ENCODE data around the gene TUBG1.
"Not testable (repeated sequence)": the region's sequence is repeated elsewhere in the genome, so short reads cannot be mapped to it uniquely, and the experiment has no call there.

Gene TUBG1

GRCh38 chr17:42623271-42623670, 13.8 kb downstream of the TUBG1 start:
- DNase-seq (ENCODE audit: low read depth, low spot score) = no peak

GRCh38 chr17:42623732-42624596, 14.5 kb downstream of the TUBG1 start:
- no peak for DNase-seq (ENCODE audit: low read depth, low spot score)

GRCh38 chr17:42627032-42627764, 17.7 kb downstream of the TUBG1 start:
- not testable (repeated sequence) for DNase-seq (ENCODE audit: low read depth, low spot score)

GRCh38 chr17:42629411-42630009, 20.0 kb downstream of the TUBG1 start:
- DNase-seq (ENCODE audit: low read depth, low spot score) = no peak

GRCh38 chr17:42632949-42633444, 23.5 kb downstream of the TUBG1 start:
- no peak for DNase-seq (ENCODE audit: low read depth, low spot score)

- no peak for DNase-seq (ENCODE audit: low read depth, low spot score)
Observed at GRCh38 chr17:42639525-42640113, 30.1 kb downstream of the TUBG1 start.

GRCh38 chr17:42640121-42640520, 30.6 kb downstream of the TUBG1 start:
- DNase-seq (ENCODE audit: low read depth, low spot score) = no peak

- no peak for DNase-seq (ENCODE audit: low read depth, low spot score)
Observed at GRCh38 chr17:42642336-42642735, 32.9 kb downstream of the TUBG1 start.

GRCh38 chr17:42647778-42648177, 38.3 kb downstream of the TUBG1 start:
- DNase-seq (ENCODE audit: low read depth, low spot score) = no peak

GRCh38 chr17:42651392-42651791, 41.9 kb downstream of the TUBG1 start:
- no peak for DNase-seq (ENCODE audit: low read depth, low spot score)

- DNase-seq (ENCODE audit: low read depth, low spot score) = no peak
Observed at GRCh38 chr17:42653179-42654124, 44.0 kb downstream of the TUBG1 start.

GRCh38 chr17:42655528-42655927, 46.0 kb downstream of the TUBG1 start:
- DNase-seq (ENCODE audit: low read depth, low spot score) = no peak

- DNase-seq (ENCODE audit: low read depth, low spot score) = no peak
Observed at GRCh38 chr17:42657824-42658588, 48.5 kb downstream of the TUBG1 start.

- no peak for DNase-seq (ENCODE audit: low read depth, low spot score)
Observed at GRCh38 chr17:42659079-42659931, 49.8 kb downstream of the TUBG1 start, which contains the start of gene TUBG2. Gene TUBG2 (plus strand): TSS chr17:42659284. CDS start chr17:42659504, 220 bp downstream.

- DNase-seq (ENCODE audit: low read depth, low spot score) = not testable (repeated sequence)
Observed at GRCh38 chr17:42659932-42660274, 50.4 kb downstream of the TUBG1 start.

- no peak for DNase-seq (ENCODE audit: low read depth, low spot score)
Observed at GRCh38 chr17:42660692-42661345, 51.3 kb downstream of the TUBG1 start.
